GM10248 (cell line): ENCODE results near the gene AMOTL1.

Experiments
- CTCF ChIA-PET: fragments of 300-600 bp; sonication (Branson Sonifier 250); formaldehyde crosslinking; extraction: SDS; loops from one replicate; lab custom pipeline; 2021; ENCODE audit warnings: antibody characterized with exemption; lab: Yijun Ruan, JAX
- POLR2A ChIA-PET: fragments of 350-650 bp; sonication (Branson Sonifier 250); formaldehyde crosslinking; extraction: SDS; loops from one replicate; lab custom pipeline; 2020; ENCODE audit warnings: antibody characterized with exemption; lab: Yijun Ruan, JAX
- DNase-seq: peaks from one replicate; pipeline ENCODE4 v3.0.0; 2012; ENCODE audit errors: extremely low spot score
- TF ChIP-seq, protein P1 (sequence below): IDR thresholded peaks from 2 replicates; pipeline ENCODE4 v1.5.1; 2012; ENCODE audit warnings: mild to moderate bottlenecking, low read depth; ENCODE audit errors: extremely low read depth, missing control alignments, control extremely low read depth

The AMOTL1 gene

DNA sequence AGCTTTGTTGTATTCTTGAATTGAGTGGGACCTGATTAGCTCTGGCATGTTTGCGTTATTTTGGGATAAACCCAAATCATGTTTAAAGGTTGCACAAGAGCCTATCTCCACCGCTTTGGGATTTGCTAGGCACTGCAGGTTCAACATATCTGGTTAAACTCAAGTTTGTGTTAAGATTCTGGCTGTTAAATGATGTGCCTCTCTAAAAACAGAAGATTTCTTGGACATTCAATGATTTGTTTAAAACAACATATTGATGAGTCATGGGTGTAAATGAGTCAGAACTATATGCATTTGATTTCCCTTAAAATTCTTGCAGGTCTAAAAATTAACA is 67.4 kb downstream of the AMOTL1 start:
- TF ChIP-seq, protein P1, sequence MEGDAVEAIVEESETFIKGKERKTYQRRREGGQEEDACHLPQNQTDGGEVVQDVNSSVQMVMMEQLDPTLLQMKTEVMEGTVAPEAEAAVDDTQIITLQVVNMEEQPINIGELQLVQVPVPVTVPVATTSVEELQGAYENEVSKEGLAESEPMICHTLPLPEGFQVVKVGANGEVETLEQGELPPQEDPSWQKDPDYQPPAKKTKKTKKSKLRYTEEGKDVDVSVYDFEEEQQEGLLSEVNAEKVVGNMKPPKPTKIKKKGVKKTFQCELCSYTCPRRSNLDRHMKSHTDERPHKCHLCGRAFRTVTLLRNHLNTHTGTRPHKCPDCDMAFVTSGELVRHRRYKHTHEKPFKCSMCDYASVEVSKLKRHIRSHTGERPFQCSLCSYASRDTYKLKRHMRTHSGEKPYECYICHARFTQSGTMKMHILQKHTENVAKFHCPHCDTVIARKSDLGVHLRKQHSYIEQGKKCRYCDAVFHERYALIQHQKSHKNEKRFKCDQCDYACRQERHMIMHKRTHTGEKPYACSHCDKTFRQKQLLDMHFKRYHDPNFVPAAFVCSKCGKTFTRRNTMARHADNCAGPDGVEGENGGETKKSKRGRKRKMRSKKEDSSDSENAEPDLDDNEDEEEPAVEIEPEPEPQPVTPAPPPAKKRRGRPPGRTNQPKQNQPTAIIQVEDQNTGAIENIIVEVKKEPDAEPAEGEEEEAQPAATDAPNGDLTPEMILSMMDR = no peak
- CTCF ChIA-PET = interaction anchor here (0.7 to 1.9 kb wide), 6 partner anchors 9 to 22 kb away, joined by 3 to 5 read pairs (median 3); no protein-coding TSS in a partner anchor
- POLR2A ChIA-PET = no interaction called here

DNA sequence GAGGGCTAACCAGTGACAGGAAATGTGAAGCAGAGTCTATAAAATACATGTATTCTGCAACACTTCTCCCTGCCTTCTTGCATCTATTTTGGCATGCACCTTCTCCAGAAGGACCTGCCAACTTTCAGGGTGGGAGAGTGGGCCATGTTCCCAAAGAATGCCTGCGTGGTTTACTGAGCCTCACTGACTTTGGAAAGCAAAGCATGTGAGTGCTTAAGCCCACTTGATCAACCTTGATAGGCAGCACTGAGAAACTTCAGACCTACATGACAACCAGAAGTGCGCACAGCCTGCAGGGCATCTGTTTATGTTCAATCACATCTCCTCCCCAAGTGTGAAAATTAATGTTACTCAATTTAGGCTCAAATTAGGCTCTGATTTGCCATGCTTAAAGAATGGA is 69.2 kb downstream of the AMOTL1 start:
- DNase-seq = no peak
- ChIA-PET POLR2A (no interaction called here), CTCF (interaction anchor here (0.8 kb wide), 1 partner anchor 8 kb away, joined by 3 read pairs; no protein-coding TSS in a partner anchor)
- TF ChIP-seq, protein P1 = no peak

More for the DNA sequence above, 67.4 kb downstream of the AMOTL1 start:
- DNase-seq = no peak

DNA sequence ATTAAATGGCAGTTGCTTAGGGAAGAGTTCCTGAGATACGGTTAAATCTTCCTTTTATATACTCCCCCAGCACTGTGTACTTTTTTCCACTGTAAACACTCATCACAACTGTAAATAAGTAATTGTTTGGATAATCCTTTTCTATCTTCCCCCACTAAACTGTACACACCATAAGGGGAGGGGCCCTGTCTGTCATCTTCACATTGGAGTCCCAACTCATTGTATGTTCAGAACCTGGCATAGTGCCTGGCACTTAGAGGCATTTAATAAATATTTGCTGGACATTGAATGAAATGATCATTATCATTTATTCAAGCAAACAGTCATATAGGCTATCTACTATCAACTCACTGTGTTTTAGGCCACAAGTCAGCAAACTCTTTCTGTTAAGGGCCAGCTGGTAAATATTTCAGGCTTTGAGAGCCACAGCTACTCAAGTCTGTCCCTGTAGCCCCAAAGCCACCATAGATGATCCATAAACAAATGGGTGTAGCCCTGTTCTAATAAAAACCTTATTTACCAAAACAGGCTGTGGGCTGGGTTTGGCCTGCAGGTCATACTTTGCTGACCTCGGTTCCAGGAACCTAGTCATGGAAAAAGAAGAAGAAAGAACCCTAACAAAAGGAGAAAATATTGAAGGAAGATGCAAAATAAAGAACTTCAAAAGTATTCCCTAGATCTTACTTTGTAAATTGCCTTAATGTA is 70.0 kb downstream of the AMOTL1 start:
- DNase-seq = no peak
- ChIA-PET CTCF (no interaction called here), POLR2A (no interaction called here)
- TF ChIP-seq, protein P1 = no peak

DNA sequence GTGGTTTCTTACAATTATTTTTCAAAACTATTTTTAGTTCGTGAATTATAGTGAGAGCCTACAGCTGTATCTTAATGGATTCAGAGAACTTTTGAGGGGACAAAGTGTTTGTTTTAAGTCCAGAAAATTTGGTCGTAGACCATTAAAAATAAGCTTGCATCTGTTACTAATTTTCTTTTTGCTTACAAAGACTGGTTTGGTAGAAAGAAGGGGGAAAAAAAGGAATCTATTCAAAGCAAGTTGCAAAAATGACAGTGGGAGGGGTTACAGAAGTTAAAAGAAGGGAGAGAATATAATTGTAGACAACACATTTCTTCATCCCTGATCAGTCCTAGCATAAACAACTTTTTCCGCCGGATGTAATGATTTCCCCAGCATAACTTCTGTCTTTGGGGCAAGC is 72.1 kb downstream of the AMOTL1 start:
- TF ChIP-seq, protein P1 = no peak
- POLR2A ChIA-PET = no interaction called here
- CTCF ChIA-PET = interaction anchor here (1.5 kb wide), 2 partner anchors 17 to 33 kb away, joined by 3 read pairs; no protein-coding TSS in a partner anchor
- no peak for DNase-seq

DNA sequence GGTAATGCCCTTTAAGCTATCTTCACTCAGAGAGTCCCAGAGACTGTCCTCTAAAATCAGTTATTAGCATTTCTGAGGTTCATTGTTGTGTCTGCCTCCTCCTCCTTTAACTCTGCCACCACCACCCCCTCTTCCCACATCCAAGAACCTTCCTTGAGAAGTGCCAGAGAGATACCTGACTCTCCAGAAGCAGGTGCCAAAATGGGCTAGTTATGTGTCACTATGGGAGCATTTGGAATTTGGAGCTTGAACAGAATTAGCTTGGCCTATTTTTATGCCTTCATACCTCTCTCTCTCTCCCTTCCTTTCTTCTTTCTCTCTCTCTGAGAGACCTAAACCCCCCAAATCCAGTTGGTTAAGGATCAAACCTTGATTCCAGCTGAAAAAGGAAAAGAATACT is 75.9 kb downstream of the AMOTL1 start:
- TF ChIP-seq, protein P1 = no peak
- CTCF ChIA-PET = interaction anchor here (0.6 to 1.9 kb wide), 4 partner anchors 9 to 14 kb away, joined by 3 to 8 read pairs (median 3); no protein-coding TSS in a partner anchor
- POLR2A ChIA-PET = no interaction called here
- no peak for DNase-seq

DNA sequence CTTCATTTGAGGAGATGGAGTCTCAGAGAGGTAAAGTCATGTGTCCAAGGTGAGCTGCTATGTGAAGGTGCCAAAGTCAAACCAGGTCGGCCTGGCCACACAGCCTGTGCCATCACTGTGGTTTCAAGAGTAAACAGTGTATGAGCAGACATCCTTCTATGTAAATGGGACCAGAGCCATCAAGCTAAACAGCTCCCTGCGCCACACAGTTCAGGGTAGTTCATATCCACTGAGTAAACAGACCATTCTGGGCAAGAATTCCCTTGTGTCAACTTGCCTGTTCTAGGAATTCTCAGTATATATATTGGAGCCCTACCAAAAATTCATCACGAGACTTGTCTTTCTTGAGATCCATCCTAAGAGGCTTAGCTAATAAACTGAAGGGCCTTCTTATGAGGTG is 77.5 kb downstream of the AMOTL1 start:
- CTCF ChIA-PET = interaction anchor here (0.7 to 1.9 kb wide), 4 partner anchors 8 to 12 kb away, joined by 3 to 8 read pairs (median 3); no protein-coding TSS in a partner anchor
- DNase-seq = no peak

More for the DNA sequence above, 77.5 kb downstream of the AMOTL1 start:
- TF ChIP-seq, protein P1 = no peak
- POLR2A ChIA-PET = no interaction called here
